ENCODE measurements around the gene SNX10. TPM values are rescaled to one million over a fixed set of nuclear protein-coding genes. Genes with fewer than 3 reads are reported as not detected.
A peak's percentile ranks its signal among the peaks of the same experiment; 100 is the strongest.
"Not testable (repeated sequence)": the region's sequence is repeated elsewhere in the genome, so short reads cannot be mapped to it uniquely, and the experiment has no call there.

SNX10 gene
- polyA plus RNA-seq (ENCODE audit: insufficient read length in 3 of 3) = 10 to 100 TPM; 18.1 to 21.4 (median 19.7) TPM

- DNase-seq (ENCODE audit: low read depth in 3 of 3, low spot score in 2 of 3) = peak in 1 of 3 donors; percentile 27
Measured at GRCh38 chr7:26291699-26292538, at the start of gene SNX10. TSS of gene SNX10 (plus strand) at chr7:26291862. CDS start at chr7:26346443, 54,581 bp downstream.

GRCh38 chr7:26245150-26245549 lies 46.5 kb upstream of the SNX10 start:
- no peak for DNase-seq (ENCODE audit: low read depth in 3 of 3, low spot score in 2 of 3)

GRCh38 chr7:26250239-26250638 lies 41.4 kb upstream of the SNX10 start:
- no peak for DNase-seq (ENCODE audit: low read depth in 3 of 3, low spot score in 2 of 3)

- not testable (repeated sequence) for DNase-seq (ENCODE audit: low read depth in 3 of 3, low spot score in 2 of 3)
Measured at GRCh38 chr7:26261866-26262265, 29.8 kb upstream of the SNX10 start.

- DNase-seq (ENCODE audit: low read depth in 3 of 3, low spot score in 2 of 3) = no peak
Measured at GRCh38 chr7:26265065-26265464, 26.6 kb upstream of the SNX10 start.

GRCh38 chr7:26265499-26266075 lies 26.1 kb upstream of the SNX10 start:
- no peak for DNase-seq (ENCODE audit: low read depth in 3 of 3, low spot score in 2 of 3)

- no peak for DNase-seq (ENCODE audit: low read depth in 3 of 3, low spot score in 2 of 3)
Measured at GRCh38 chr7:26267601-26268166, 24.0 kb upstream of the SNX10 start.

- no peak for DNase-seq (ENCODE audit: low read depth in 3 of 3, low spot score in 2 of 3)
Measured at GRCh38 chr7:26275213-26275612, 16.4 kb upstream of the SNX10 start.

GRCh38 chr7:26278770-26279169 lies 12.9 kb upstream of the SNX10 start:
- DNase-seq (ENCODE audit: low read depth in 3 of 3, low spot score in 2 of 3) = no peak

- DNase-seq (ENCODE audit: low read depth in 3 of 3, low spot score in 2 of 3) = no peak
Measured at GRCh38 chr7:26279405-26279804, 12.3 kb upstream of the SNX10 start.

- no peak for DNase-seq (ENCODE audit: low read depth in 3 of 3, low spot score in 2 of 3)
Measured at GRCh38 chr7:26280097-26280496, 11.6 kb upstream of the SNX10 start.

- DNase-seq (ENCODE audit: low read depth in 3 of 3, low spot score in 2 of 3) = no peak
Measured at GRCh38 chr7:26280723-26281122, 10.9 kb upstream of the SNX10 start.

- DNase-seq (ENCODE audit: low read depth in 3 of 3, low spot score in 2 of 3) = no peak
Measured at GRCh38 chr7:26284477-26284876, 7.2 kb upstream of the SNX10 start.

- no peak for DNase-seq (ENCODE audit: low read depth in 3 of 3, low spot score in 2 of 3)
Measured at GRCh38 chr7:26284995-26285632, 6.5 kb upstream of the SNX10 start.

- no peak for DNase-seq (ENCODE audit: low read depth in 3 of 3, low spot score in 2 of 3)
Measured at GRCh38 chr7:26286157-26286556, 5.5 kb upstream of the SNX10 start.

GRCh38 chr7:26288126-26288525 lies 3.5 kb upstream of the SNX10 start:
- not testable (repeated sequence) for DNase-seq (ENCODE audit: low read depth in 3 of 3, low spot score in 2 of 3)

GRCh38 chr7:26291251-26291650 lies 411 bp upstream of the SNX10 start:
- no peak for DNase-seq (ENCODE audit: low read depth in 3 of 3, low spot score in 2 of 3)

GRCh38 chr7:26292768-26293560 lies 1.3 kb downstream of the SNX10 start:
- DNase-seq (ENCODE audit: low read depth in 3 of 3, low spot score in 2 of 3) = no peak

GRCh38 chr7:26293569-26294308 lies 2.1 kb downstream of the SNX10 start:
- no peak for DNase-seq (ENCODE audit: low read depth in 3 of 3, low spot score in 2 of 3)

- DNase-seq (ENCODE audit: low read depth in 3 of 3, low spot score in 2 of 3) = no peak
Measured at GRCh38 chr7:26295015-26295414, 3.4 kb downstream of the SNX10 start.

All from right renal cortex interstitium (tissue), 3 donors.